Measurements from ENCODE around the gene ACSL3.

DNA sequence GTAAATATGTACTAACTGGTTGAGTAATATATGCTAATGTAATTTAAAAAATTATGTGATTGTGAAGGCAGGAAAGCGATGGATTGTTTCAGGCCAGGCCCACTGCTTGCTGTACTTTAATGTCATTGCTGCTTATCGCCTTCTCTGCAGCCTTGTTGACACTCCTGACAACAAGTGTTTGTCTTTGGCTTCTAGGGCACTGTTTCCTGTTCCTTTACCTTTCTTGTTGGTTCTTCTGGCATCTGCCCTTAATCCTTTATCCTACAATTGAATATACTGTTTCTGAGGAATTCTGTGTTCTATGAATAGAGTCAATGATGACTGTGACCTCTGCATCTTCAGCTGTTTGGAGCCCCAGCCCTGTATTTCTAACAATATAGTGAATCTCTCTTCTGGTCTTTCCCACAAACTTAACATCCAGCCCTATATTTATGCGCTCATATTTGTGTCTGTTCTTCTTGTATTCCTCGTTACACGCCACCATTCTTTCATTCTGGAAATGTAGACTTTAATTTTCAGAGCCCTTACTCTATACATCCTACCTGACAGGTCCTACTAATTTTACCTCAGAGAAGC lies 17.6 kb downstream of the ACSL3 start:
- TF ChIP-seq, protein P1, sequence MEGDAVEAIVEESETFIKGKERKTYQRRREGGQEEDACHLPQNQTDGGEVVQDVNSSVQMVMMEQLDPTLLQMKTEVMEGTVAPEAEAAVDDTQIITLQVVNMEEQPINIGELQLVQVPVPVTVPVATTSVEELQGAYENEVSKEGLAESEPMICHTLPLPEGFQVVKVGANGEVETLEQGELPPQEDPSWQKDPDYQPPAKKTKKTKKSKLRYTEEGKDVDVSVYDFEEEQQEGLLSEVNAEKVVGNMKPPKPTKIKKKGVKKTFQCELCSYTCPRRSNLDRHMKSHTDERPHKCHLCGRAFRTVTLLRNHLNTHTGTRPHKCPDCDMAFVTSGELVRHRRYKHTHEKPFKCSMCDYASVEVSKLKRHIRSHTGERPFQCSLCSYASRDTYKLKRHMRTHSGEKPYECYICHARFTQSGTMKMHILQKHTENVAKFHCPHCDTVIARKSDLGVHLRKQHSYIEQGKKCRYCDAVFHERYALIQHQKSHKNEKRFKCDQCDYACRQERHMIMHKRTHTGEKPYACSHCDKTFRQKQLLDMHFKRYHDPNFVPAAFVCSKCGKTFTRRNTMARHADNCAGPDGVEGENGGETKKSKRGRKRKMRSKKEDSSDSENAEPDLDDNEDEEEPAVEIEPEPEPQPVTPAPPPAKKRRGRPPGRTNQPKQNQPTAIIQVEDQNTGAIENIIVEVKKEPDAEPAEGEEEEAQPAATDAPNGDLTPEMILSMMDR (conservative IDR thresholded peaks at IDR 0.05; ENCODE audit: low read depth, low read length): no peak
- no peak for TF ChIP-seq EZH2phosphoT487 (IDR thresholded peaks at IDR 0.05; ENCODE audit: borderline replicate concordance, low read length)
